Measurements from ENCODE around the gene CRNKL1.

GRCh38 chr20:20020908-20021307 is 31.4 kb downstream of the CRNKL1 start:
- TF ChIP-seq, protein P1, sequence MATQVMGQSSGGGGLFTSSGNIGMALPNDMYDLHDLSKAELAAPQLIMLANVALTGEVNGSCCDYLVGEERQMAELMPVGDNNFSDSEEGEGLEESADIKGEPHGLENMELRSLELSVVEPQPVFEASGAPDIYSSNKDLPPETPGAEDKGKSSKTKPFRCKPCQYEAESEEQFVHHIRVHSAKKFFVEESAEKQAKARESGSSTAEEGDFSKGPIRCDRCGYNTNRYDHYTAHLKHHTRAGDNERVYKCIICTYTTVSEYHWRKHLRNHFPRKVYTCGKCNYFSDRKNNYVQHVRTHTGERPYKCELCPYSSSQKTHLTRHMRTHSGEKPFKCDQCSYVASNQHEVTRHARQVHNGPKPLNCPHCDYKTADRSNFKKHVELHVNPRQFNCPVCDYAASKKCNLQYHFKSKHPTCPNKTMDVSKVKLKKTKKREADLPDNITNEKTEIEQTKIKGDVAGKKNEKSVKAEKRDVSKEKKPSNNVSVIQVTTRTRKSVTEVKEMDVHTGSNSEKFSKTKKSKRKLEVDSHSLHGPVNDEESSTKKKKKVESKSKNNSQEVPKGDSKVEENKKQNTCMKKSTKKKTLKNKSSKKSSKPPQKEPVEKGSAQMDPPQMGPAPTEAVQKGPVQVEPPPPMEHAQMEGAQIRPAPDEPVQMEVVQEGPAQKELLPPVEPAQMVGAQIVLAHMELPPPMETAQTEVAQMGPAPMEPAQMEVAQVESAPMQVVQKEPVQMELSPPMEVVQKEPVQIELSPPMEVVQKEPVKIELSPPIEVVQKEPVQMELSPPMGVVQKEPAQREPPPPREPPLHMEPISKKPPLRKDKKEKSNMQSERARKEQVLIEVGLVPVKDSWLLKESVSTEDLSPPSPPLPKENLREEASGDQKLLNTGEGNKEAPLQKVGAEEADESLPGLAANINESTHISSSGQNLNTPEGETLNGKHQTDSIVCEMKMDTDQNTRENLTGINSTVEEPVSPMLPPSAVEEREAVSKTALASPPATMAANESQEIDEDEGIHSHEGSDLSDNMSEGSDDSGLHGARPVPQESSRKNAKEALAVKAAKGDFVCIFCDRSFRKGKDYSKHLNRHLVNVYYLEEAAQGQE (IDR thresholded peaks at IDR 0.05): no peak
- TF ChIP-seq, protein P2, sequence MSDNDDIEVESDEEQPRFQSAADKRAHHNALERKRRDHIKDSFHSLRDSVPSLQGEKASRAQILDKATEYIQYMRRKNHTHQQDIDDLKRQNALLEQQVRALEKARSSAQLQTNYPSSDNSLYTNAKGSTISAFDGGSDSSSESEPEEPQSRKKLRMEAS (IDR thresholded peaks at IDR 0.05): no peak
- TF ChIP-seq RAD21 (IDR thresholded peaks at IDR 0.05) (no peak), ZBTB33 (IDR thresholded peaks at IDR 0.05) (no peak), TAF1 (conservative IDR thresholded peaks at IDR 0.05) (no peak), JUND (IDR thresholded peaks at IDR 0.05) (no peak)
- TF ChIP-seq, protein P3, sequence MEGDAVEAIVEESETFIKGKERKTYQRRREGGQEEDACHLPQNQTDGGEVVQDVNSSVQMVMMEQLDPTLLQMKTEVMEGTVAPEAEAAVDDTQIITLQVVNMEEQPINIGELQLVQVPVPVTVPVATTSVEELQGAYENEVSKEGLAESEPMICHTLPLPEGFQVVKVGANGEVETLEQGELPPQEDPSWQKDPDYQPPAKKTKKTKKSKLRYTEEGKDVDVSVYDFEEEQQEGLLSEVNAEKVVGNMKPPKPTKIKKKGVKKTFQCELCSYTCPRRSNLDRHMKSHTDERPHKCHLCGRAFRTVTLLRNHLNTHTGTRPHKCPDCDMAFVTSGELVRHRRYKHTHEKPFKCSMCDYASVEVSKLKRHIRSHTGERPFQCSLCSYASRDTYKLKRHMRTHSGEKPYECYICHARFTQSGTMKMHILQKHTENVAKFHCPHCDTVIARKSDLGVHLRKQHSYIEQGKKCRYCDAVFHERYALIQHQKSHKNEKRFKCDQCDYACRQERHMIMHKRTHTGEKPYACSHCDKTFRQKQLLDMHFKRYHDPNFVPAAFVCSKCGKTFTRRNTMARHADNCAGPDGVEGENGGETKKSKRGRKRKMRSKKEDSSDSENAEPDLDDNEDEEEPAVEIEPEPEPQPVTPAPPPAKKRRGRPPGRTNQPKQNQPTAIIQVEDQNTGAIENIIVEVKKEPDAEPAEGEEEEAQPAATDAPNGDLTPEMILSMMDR (IDR thresholded peaks at IDR 0.05; ENCODE audit: low read depth, low read length, missing input control): no peak
